ENCODE results near the gene SLC44A5. TPM values are rescaled to one million over a fixed set of nuclear protein-coding genes. Genes with fewer than 3 reads are reported as not detected.

SLC44A5 gene
- total RNA-seq, 4 donors from 2014 or later, result 0.15 to 0.58 TPM; not detected in 2

DNA sequence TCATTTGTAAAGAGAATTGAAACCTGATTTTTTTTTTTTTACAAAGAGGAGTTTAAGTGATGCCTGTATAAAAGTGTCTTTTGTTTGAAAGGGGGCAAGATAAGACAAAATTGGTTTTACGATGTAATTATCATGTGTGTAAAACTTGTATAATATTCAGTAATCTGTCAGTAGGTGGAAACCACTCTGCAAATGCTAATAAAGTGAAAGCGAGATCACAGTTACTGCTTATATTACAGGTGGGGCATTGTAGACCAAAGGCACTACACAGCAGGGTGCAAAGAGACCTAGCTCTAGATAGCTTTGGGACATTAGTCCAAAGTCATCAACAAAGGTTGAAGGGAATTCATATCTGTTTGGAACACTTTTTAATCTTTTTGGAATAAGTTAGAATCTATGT lies 302.5 kb downstream of the SLC44A5 start:
- in situ Hi-C loops (cut with MboI; ENCODE audit: low sequenced_read_pairs in 4 of 4) (no loop called here), intact Hi-C loops (cut with DNase I; ENCODE audit: low total_unique reads) (no loop called here)
- DNase-seq (no peak), ATAC-seq (no peak)
- no peak overlapping the region for H3K27ac ChIP-seq
- TF ChIP-seq, protein P1, sequence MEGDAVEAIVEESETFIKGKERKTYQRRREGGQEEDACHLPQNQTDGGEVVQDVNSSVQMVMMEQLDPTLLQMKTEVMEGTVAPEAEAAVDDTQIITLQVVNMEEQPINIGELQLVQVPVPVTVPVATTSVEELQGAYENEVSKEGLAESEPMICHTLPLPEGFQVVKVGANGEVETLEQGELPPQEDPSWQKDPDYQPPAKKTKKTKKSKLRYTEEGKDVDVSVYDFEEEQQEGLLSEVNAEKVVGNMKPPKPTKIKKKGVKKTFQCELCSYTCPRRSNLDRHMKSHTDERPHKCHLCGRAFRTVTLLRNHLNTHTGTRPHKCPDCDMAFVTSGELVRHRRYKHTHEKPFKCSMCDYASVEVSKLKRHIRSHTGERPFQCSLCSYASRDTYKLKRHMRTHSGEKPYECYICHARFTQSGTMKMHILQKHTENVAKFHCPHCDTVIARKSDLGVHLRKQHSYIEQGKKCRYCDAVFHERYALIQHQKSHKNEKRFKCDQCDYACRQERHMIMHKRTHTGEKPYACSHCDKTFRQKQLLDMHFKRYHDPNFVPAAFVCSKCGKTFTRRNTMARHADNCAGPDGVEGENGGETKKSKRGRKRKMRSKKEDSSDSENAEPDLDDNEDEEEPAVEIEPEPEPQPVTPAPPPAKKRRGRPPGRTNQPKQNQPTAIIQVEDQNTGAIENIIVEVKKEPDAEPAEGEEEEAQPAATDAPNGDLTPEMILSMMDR (IDR thresholded peaks at IDR 0.05 in 4 of 5, conservative IDR thresholded peaks at IDR 0.05 in 1 of 5), result no peak
- TF ChIP-seq POLR2A (IDR thresholded peaks at IDR 0.05), result no peak
- H3K9me3 ChIP-seq, result no peaks in the 10 kb centered on the region
- H3K36me3 ChIP-seq, result no peaks in the 10 kb centered on the region
- H3K4me3 ChIP-seq, result no peak overlapping the region
- no peaks in the 10 kb centered on the region for H3K27me3 ChIP-seq
- no peaks in the 10 kb centered on the region for H3K4me1 ChIP-seq

DNA sequence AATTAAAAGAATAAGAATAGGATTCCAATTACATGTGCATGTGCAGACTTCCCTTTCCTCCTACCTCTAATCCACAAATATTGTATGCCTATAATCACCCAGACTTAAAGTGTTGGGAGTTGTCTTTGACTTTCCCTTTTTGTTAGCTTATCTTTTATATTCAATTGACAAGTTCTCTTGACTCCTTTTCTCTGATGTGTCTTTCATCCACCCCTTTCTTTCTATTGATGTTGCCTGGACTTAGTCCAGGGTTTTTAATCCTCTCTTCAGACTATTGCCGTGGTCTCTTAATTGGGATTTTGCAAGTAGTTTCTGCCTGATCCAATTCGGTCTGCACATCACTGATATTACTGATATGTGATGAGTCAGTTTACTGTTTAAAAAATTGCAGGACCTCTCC lies 305.9 kb downstream of the SLC44A5 start:
- ATAC-seq (no peak), DNase-seq (no peak)
- in situ Hi-C loops (cut with MboI; ENCODE audit: low sequenced_read_pairs in 4 of 4), result no loop called here
- TF ChIP-seq POLR2A (IDR thresholded peaks at IDR 0.05), result no peak
- TF ChIP-seq, protein P1 (IDR thresholded peaks at IDR 0.05 in 4 of 5, conservative IDR thresholded peaks at IDR 0.05 in 1 of 5), result no peak
- Histone ChIP-seq H3K27ac (no peak overlapping the region), H3K36me3 (no peaks in the 10 kb centered on the region), H3K27me3 (no peaks in the 10 kb centered on the region), H3K9me3 (no peaks in the 10 kb centered on the region), H3K4me1 (no peaks in the 10 kb centered on the region), H3K4me3 (no peak overlapping the region)
- intact Hi-C loops (cut with DNase I; ENCODE audit: low total_unique reads), result no loop called here

DNA sequence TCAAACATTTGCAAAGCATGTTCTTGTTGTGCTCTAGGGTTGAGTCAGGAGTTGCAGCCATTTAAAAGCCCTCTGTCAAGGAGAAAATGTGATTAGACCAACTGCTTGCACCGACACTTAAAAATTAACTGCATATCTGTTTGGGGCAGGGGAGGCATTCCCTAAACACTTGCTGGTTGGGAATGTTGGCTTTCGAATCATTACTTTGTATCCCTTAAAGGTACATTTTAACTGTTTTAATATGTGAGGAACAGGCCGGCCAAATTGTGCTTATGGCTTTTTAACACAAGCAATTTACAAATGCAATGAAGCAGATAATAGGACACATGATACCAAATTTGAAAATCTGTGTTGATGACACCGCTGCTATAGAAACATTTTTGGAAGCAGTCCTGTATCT lies 317.6 kb downstream of the SLC44A5 start:
- Histone ChIP-seq H3K4me3 (no peak overlapping the region), H3K9me3 (no peaks in the 10 kb centered on the region), H3K27ac (no peak overlapping the region), H3K36me3 (no peaks in the 10 kb centered on the region), H3K4me1 (peaks cover 0 to 4% of the 10 kb centered on the region in 2 donors), H3K27me3 (no peaks in the 10 kb centered on the region)
- intact Hi-C loops (cut with DNase I; ENCODE audit: low total_unique reads), result no loop called here
- in situ Hi-C loops (cut with MboI; ENCODE audit: low sequenced_read_pairs in 4 of 4), result no loop called here
- TF ChIP-seq POLR2A (IDR thresholded peaks at IDR 0.05), result no peak
- TF ChIP-seq, protein P1 (IDR thresholded peaks at IDR 0.05 in 4 of 5, conservative IDR thresholded peaks at IDR 0.05 in 1 of 5), result no peak
- DNase-seq, result no peak
- no peak for ATAC-seq

DNA sequence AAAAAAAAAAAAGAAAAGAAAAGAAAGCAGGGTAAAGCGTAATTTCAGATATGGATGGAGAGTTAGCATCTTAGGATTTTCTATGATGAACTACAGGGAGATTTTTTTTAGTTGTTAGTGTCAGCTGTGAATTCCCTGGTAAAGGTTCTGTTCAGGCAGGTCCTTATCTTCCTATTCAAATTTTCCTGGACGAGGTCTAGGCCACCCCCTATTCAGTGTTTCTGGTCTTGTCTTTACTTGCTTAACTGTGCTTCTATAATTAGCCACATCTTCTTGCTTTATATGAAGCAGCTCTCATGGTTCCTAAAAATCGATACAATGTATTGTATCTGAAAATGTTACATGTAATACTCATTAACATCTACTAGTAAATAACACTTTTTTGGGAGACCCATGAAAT lies 318.9 kb downstream of the SLC44A5 start:
- Histone ChIP-seq H3K27me3 (no peaks in the 10 kb centered on the region), H3K9me3 (no peaks in the 10 kb centered on the region), H3K36me3 (no peaks in the 10 kb centered on the region), H3K4me3 (no peak overlapping the region), H3K27ac (no peak overlapping the region), H3K4me1 (peaks cover 0 to 4% of the 10 kb centered on the region in 2 donors)
- in situ Hi-C loops (cut with MboI; ENCODE audit: low sequenced_read_pairs in 4 of 4) (no loop called here), intact Hi-C loops (cut with DNase I; ENCODE audit: low total_unique reads) (no loop called here)
- ATAC-seq, result no peak
- no peak for DNase-seq
- TF ChIP-seq POLR2A (IDR thresholded peaks at IDR 0.05), result no peak
- TF ChIP-seq, protein P1 (IDR thresholded peaks at IDR 0.05 in 4 of 5, conservative IDR thresholded peaks at IDR 0.05 in 1 of 5), result no peak

DNA sequence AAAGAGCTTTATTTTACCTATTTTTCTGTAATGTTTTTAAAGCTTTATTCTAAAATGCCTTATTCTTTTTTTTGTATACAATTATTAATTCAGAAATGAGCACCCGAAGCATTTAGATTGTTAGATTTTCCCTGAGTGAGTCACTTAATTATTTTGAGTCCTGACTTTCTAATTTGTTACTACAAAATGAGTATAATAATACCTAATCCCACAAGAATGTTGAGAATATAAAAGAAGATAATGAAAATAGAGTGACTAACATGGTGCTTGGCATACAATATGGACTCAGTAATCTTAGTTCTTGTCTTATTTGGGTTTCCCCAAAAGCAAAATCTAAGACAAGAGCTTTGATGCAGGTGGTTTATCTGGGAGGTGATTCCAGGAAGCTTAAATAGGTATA lies 334.5 kb downstream of the SLC44A5 start:
- intact Hi-C loops (cut with DNase I; ENCODE audit: low total_unique reads), result no loop called here

More for the DNA sequence above, 334.5 kb downstream of the SLC44A5 start:
- TF ChIP-seq, protein P1 (IDR thresholded peaks at IDR 0.05 in 4 of 5, conservative IDR thresholded peaks at IDR 0.05 in 1 of 5), result no peak
- no peak for TF ChIP-seq POLR2A (IDR thresholded peaks at IDR 0.05)
- H3K36me3 ChIP-seq, result no peaks in the 10 kb centered on the region
- H3K4me1 ChIP-seq, result no peaks in the 10 kb centered on the region
- no peaks in the 10 kb centered on the region for H3K9me3 ChIP-seq
- ATAC-seq (no peak), DNase-seq (no peak)
- H3K27me3 ChIP-seq, result no peaks in the 10 kb centered on the region
- no peak overlapping the region for H3K27ac ChIP-seq
- H3K4me3 ChIP-seq, result no peak overlapping the region
- in situ Hi-C loops (cut with MboI; ENCODE audit: low sequenced_read_pairs in 4 of 4), result no loop called here
